Right lobe of liver (tissue), 6 donors: Measurements from ENCODE around the gene COTL1. TPM values are rescaled to one million over a fixed set of nuclear protein-coding genes. Genes with fewer than 3 reads are reported as not detected.
"Not testable (repeated sequence)": the region's sequence is repeated elsewhere in the genome, so short reads cannot be mapped to it uniquely, and the experiment has no call there.

Experiments
- ATAC-seq, 4 donors: fragments of 200-7000 bp; cut with Tn5 transposase; one replicate each; pipeline ENCODE4 v1.9.1; 2020; ENCODE audit warnings: mild to moderate bottlenecking in 4 of 4, moderate library complexity in 4 of 4
- DNase-seq, 3 donors: peaks; one replicate each; pipeline ENCODE4 v3.0.0-alpha.2; 2020
- H3K27ac ChIP-seq, 3 donors: fragments of 200-600 bp; one replicate each; pipeline ENCODE4 v1.8.0; 2022
- H3K27me3 ChIP-seq, 2 donors: fragments of 200-600 bp; one replicate each; pipeline ENCODE4 v1.8.0; 2022
- H3K36me3 ChIP-seq, 4 donors: fragments of 200-600 bp; sonication (generic) in 1 of 4; one replicate each; pipeline versions ENCODE4 v1.5.1 to v1.8.0; 2017 to 2022; ENCODE audit warnings: control low read depth in 1 of 4
- H3K4me1 ChIP-seq, 4 donors: fragments of 200-600 bp; sonication (generic) in 1 of 4; one replicate each; pipeline versions ENCODE4 v1.5.1 to v1.8.0; 2017 to 2022; ENCODE audit warnings: control low read depth in 1 of 4
- H3K4me3 ChIP-seq, 3 donors: fragments of 200-600 bp; one replicate each; pipeline ENCODE4 v1.8.0; 2022
- H3K9me3 ChIP-seq, 4 donors: fragments of 200-600 bp; sonication (generic) in 1 of 4; one replicate each; pipeline versions ENCODE4 v1.5.1 to v1.8.0; 2017 to 2022; ENCODE audit warnings: control low read depth in 1 of 4
- POLR2A ChIP-seq: fragments of 450-650 bp; IDR thresholded peaks from one replicate; pipeline ENCODE4 v1.6.1; 2017; ENCODE audit warnings: antibody characterized with exemption, mild to moderate bottlenecking
- WGBS: methylation state at CpG from one replicate; pipeline ENCODE4 v1.1.6; 2018; ENCODE audit warnings: low coverage, low lambda C conversion rate; ENCODE audit not compliant: insufficient coverage; ENCODE audit errors: missing lambda C conversion rate; 5-methylcytosine and 5-hydroxymethylcytosine counted together
- intact Hi-C, 2 donors: fragments of 100-400 bp; cut with DNase I; formaldehyde crosslinking; loops; one replicate each; pipeline versions ENCODE4 v1.11.2 to v1.14.1; 2022
- total RNA-seq, 6 experiments: library from RNA; depleted of rRNA in 2 of 6; stranded (reverse); fragments of >200 nt in 2 of 6; fragmentation: NEBNext Ultra II Directional in 3 of 6; extraction: Animal tissue kit (Norgen Biotek cat#: 25700) in 3 of 6; gene quantifications; one replicate each; pipeline versions ENCODE4 v1.1.0 to v1.2.4, GENCODE V29; 2016 to 2023
- TF ChIP-seq, protein P1 (sequence below), 4 donors: fragments of 200-600 bp in 3 of 4; fragments of 450-650 bp in 1 of 4; IDR thresholded peaks; one replicate each; pipeline versions ENCODE4 v1.5.1 to v1.8.0; 2016 to 2022; ENCODE audit warnings: antibody characterized with exemption in 4 of 4, mild to moderate bottlenecking in 2 of 4
- donor health status: DM: no; HTN: yes; CAD: no.
- donor health status: DM: no; HTN: no; CAD: no.
- donor health status: DM: no; HTN: no; CAD: no.
- donor health status: DM: no; HTN: yes; CAD: no.
- donor health status: DM: no; HTN: yes; CAD: no.

The COTL1 gene
- total RNA-seq, 6 experiments from 2014 or later, result 12.4 to 51.0 (median 18.6) TPM

DNA sequence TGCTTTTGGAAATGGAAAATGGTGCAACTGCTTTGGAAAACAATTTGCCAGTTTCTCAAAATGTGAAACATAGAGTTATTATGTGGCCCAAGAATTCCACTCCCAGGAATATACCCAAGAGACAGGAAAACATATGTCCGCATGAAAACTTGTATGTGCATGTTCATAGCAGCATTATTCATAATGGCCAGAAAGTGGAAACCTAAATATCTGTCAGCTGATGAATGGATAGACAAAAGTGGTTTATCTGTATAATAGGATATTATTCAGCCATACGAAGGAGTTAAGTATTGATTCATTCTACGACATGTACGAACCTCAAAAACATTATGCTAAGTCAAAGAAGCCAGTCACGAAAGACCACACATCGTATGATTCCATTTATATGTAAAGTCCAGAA lies 7.7 kb upstream of the COTL1 start:
- ATAC-seq (no peak), DNase-seq (no peak)
- no peaks in the 10 kb centered on the region for H3K4me1 ChIP-seq
- intact Hi-C loops, result no loop called here
- no peaks in the 10 kb centered on the region for H3K36me3 ChIP-seq
- 86% methylated on average over 6 of the region's 6 CpGs for WGBS
- no peak overlapping the region for H3K4me3 ChIP-seq
- H3K9me3 ChIP-seq, result no peaks in the 10 kb centered on the region
- no peak overlapping the region for H3K27ac ChIP-seq
- no peaks in the 10 kb centered on the region for H3K27me3 ChIP-seq
- TF ChIP-seq, protein P1, sequence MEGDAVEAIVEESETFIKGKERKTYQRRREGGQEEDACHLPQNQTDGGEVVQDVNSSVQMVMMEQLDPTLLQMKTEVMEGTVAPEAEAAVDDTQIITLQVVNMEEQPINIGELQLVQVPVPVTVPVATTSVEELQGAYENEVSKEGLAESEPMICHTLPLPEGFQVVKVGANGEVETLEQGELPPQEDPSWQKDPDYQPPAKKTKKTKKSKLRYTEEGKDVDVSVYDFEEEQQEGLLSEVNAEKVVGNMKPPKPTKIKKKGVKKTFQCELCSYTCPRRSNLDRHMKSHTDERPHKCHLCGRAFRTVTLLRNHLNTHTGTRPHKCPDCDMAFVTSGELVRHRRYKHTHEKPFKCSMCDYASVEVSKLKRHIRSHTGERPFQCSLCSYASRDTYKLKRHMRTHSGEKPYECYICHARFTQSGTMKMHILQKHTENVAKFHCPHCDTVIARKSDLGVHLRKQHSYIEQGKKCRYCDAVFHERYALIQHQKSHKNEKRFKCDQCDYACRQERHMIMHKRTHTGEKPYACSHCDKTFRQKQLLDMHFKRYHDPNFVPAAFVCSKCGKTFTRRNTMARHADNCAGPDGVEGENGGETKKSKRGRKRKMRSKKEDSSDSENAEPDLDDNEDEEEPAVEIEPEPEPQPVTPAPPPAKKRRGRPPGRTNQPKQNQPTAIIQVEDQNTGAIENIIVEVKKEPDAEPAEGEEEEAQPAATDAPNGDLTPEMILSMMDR (IDR thresholded peaks at IDR 0.05), result no peak

DNA sequence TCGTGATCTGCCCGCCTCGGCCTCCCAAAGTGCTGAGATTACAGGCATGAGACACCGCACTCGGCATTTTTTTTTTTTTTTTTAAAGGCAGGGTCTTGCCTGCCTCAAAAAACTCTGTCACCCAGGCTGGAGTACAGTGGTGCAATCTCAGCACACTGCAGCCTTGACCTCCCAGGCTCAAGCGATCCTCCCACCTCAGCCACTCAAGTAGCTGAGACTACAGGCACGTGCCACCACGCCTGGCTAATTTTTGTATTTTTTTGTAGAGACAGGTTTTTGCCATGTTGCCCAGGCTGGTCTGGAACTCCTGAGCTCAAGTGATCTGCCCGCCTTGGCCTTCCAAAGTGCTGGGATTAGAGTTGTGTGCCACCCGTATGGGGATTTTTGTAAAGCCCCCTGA lies 3.0 kb upstream of the COTL1 start:
- H3K4me1 ChIP-seq, H3K27ac ChIP-seq, H3K4me3 ChIP-seq, DNase-seq, H3K9me3 ChIP-seq, ATAC-seq, H3K27me3 ChIP-seq, H3K36me3 ChIP-seq: not testable (repeated sequence)
- WGBS, result 39% methylated on average over 10 of the region's 10 CpGs
- intact Hi-C loops, result loop anchor here (5.0 kb wide), 2 partner anchors 109 to 114 kb away; no protein-coding TSS in a partner anchor

DNA sequence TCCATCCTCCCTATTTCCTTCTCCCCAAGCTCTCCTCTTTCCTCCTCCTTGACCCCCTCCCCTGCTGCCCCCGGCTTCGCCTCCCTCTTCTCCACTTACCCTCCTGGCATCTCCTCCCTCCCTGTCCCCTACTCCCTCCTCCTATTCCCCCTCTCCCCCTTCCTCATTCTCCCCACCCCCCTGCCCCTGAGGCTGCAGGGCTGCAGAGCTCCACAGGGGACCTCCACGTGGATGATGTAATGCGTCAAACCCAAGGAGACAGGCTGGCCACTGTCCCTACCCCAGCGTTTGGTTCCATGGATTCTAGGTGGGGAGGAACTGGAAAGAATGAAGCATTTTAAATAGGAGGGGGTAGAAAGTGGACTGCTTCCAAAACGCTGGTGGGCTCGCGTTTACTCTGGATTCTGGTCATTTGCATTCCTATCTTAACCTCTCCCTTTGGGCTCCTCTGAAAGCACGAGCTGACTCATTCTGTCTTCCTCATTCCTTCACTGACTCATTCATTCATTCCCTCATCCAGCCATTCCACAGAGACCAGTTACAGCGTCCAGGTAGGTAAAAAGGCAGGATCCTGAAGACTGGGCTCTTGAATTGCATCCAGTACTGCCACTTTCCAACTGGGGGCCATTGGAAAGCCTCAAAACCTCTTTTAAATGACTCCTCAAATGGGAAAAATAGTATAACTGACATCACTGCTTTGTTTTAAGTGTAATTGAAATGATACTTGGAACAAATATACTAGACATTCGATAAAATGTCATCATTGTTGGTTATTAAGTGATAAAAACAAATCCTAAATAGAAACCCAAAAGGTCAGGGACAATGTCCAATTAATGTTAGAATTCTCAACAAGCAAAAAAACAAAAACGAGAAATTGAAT lies 943 bp upstream of the COTL1 start:
- Histone ChIP-seq H3K9me3 (no peaks in the 10 kb centered on the region), H3K4me3 (no peak overlapping the region), H3K27ac (no peak overlapping the region), H3K27me3 (peaks cover 0 to 9% of the 10 kb centered on the region in 2 donors), H3K36me3 (no peaks in the 10 kb centered on the region), H3K4me1 (peaks cover 0 to 7% (median 0%) of the 10 kb centered on the region in 4 donors)
- ATAC-seq (peak in 1 of 4 donors; percentile 4), DNase-seq (peak in 2 of 3 donors; percentile 25 to 43)
- TF ChIP-seq, protein P1 (IDR thresholded peaks at IDR 0.05), result no peak
- no peak for TF ChIP-seq POLR2A
- intact Hi-C loops, result no loop called here
- 21% methylated on average over 12 of the region's 12 CpGs for WGBS

DNA sequence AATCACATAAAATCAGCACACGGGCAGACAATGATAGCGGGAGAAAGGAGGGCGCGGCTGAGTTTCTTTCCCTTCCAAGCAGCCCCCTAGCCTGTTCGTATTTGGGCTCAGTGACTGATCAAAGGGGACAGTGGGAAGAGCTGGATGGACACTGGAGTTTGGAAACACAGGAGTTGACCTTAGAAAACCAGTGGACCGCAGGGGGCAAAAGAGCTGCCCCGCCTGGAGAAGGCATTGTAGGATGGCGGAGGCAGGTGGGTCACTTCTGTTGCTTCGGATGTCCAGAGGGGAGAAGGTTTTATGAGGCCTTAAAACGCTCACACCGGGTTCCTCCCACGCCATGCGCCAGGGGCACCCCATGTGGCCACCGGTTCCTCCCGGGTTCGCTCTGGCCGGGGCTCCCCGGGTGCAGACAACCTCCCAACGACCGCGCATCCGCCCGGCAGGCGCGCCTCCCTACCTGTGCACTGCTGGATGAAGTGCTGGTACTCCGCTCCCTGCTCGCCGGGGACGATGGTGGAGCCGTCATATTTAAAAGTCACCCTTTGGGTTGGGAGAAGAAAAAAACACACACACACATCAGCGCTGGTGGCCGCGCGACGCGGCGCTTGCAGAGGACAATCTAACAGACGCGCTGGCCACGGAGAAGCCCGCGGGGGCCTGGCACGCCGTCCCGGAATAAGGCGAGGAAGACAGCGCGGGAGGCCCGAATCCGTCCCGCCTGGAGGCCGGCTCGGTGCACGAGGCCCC lies 662 bp downstream of the COTL1 start:
- Histone ChIP-seq H3K4me1 (peaks cover 0 to 7% (median 0%) of the 10 kb centered on the region in 4 donors), H3K27ac (peak overlapping the region; percentile 6 to 43 (median 40)), H3K27me3 (peaks cover 0 to 9% of the 10 kb centered on the region in 2 donors), H3K36me3 (no peaks in the 10 kb centered on the region), H3K4me3 (peak overlapping the region; percentile 55 to 72 (median 66)), H3K9me3 (no peaks in the 10 kb centered on the region)
- DNase-seq (peak; percentile 48 to 69 (median 48)), ATAC-seq (peak; percentile 8 to 18 (median 12))
- intact Hi-C loops, result no loop called here
- TF ChIP-seq POLR2A, result no peak
- 4% methylated on average over 23 of the region's 54 CpGs for WGBS

DNA sequence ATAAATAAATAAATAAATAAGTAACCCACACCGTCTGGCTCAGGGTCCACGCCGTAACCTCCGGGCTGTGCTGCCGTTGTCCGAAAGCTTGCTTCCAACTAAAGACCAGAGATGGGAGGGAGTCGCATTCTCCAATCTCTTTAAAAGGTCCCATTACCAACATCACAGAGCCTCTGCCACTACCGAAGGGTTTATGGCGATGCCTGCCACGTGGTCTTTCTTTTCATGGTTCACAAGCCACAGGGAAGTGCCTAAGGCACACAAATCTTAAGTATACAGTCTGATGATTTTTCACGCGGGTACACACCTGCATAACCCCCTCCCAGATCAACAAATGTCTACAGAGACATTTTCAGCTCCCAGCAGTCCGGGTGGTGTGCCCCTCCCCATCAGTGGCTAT lies 1.4 kb downstream of the COTL1 start:
- Histone ChIP-seq H3K36me3 (no peaks in the 10 kb centered on the region), H3K4me3 (peak overlapping the region; percentile 55 to 72 (median 66)), H3K27me3 (peaks cover 0 to 9% of the 10 kb centered on the region in 2 donors), H3K27ac (peak overlapping the region in 1 of 3 donors; percentile 10), H3K4me1 (peaks cover 0 to 7% (median 0%) of the 10 kb centered on the region in 4 donors), H3K9me3 (no peaks in the 10 kb centered on the region)
- ATAC-seq (no peak), DNase-seq (no peak)
- intact Hi-C loops, result no loop called here
- 23% methylated on average over 10 of the region's 13 CpGs for WGBS
- TF ChIP-seq POLR2A, result no peak
- TF ChIP-seq, protein P1 (IDR thresholded peaks at IDR 0.05), result no peak
